HG03045 (cell line): ENCODE data around the gene FAAP20.

Source experiments
- ATAC-seq: cut with Tn5 transposase; IDR thresholded peaks from one replicate; pipeline ENCODE4 v1.9.1; 2021; ENCODE audit warnings: mild to moderate bottlenecking, moderate library complexity; ENCODE audit not compliant: unreplicated experiment

FAAP20 gene

GRCh38 chr1:2197707-2198165, 3.2 kb upstream of the FAAP20 start:
- ATAC-seq: no peak

GRCh38 chr1:2196901-2197638, 2.5 kb upstream of the FAAP20 start:
- no peak for ATAC-seq

- no peak for ATAC-seq
Observed at GRCh38 chr1:2195785-2196184, 1.2 kb upstream of the FAAP20 start.

- peak; percentile 58 for ATAC-seq
Observed at GRCh38 chr1:2194898-2195673, 514 bp upstream of the FAAP20 start.

- ATAC-seq: no peak
Observed at GRCh38 chr1:2193514-2194281, 874 bp downstream of the FAAP20 start.

- ATAC-seq: no peak
Observed at GRCh38 chr1:2192031-2192995, 2.3 kb downstream of the FAAP20 start.

- ATAC-seq: no peak
Observed at GRCh38 chr1:2190491-2190976, 4.0 kb downstream of the FAAP20 start.

GRCh38 chr1:2189459-2190425, 4.8 kb downstream of the FAAP20 start:
- ATAC-seq: no peak

GRCh38 chr1:2188336-2188735, 6.2 kb downstream of the FAAP20 start:
- no peak for ATAC-seq

GRCh38 chr1:2187619-2188018, 7.0 kb downstream of the FAAP20 start:
- no peak for ATAC-seq

- ATAC-seq: no peak
Observed at GRCh38 chr1:2186901-2187300, 7.7 kb downstream of the FAAP20 start.

- ATAC-seq: no peak
Observed at GRCh38 chr1:2185880-2186855, 8.4 kb downstream of the FAAP20 start.

- no peak for ATAC-seq
Observed at GRCh38 chr1:2184934-2185333, 9.6 kb downstream of the FAAP20 start.

- no peak for ATAC-seq
Observed at GRCh38 chr1:2184531-2184930, 10.0 kb downstream of the FAAP20 start.

- ATAC-seq: no peak
Observed at GRCh38 chr1:2183937-2184334, 10.6 kb downstream of the FAAP20 start.

GRCh38 chr1:2182376-2182775, 12.2 kb downstream of the FAAP20 start:
- no peak for ATAC-seq

- no peak for ATAC-seq
Observed at GRCh38 chr1:2181752-2182151, 12.8 kb downstream of the FAAP20 start.

GRCh38 chr1:2181271-2181670, 13.3 kb downstream of the FAAP20 start:
- ATAC-seq: no peak
